Stimulated activated CD8-positive, alpha-beta memory T cell treated with anti-CD3 and anti-CD28 coated beads, Interleukin-2, amount 100 ng/mL, for 1 hour (primary cell): ENCODE measurements around the gene DNAJC13.

Experiments
- DNase-seq, 2 donors: peaks; one replicate each; pipeline ENCODE4 v3.0.0-alpha.2; 2020; ENCODE audit warnings: low read depth in 2 of 2

The DNAJC13 gene

GRCh38 chr3:132406587-132406986 lies 10.7 kb upstream of the DNAJC13 start:
- DNase-seq: no peak

GRCh38 chr3:132407025-132407424 lies 10.3 kb upstream of the DNAJC13 start:
- DNase-seq: no peak

- DNase-seq: no peak
Measured at GRCh38 chr3:132414841-132415240, 2.5 kb upstream of the DNAJC13 start.

- no peak for DNase-seq
Measured at GRCh38 chr3:132416161-132416560, 1.1 kb upstream of the DNAJC13 start.

- no peak for DNase-seq
Measured at GRCh38 chr3:132417695-132418411, 551 bp downstream of the DNAJC13 start.

GRCh38 chr3:132418916-132419315 lies 1.6 kb downstream of the DNAJC13 start:
- DNase-seq: no peak

- DNase-seq: no peak
Measured at GRCh38 chr3:132421832-132422231, 4.5 kb downstream of the DNAJC13 start.

GRCh38 chr3:132422531-132422930 lies 5.2 kb downstream of the DNAJC13 start:
- DNase-seq: no peak

GRCh38 chr3:132432639-132433038 lies 15.3 kb downstream of the DNAJC13 start:
- no peak for DNase-seq

- no peak for DNase-seq
Measured at GRCh38 chr3:132433121-132433520, 15.8 kb downstream of the DNAJC13 start.

GRCh38 chr3:132435224-132435910 lies 18.1 kb downstream of the DNAJC13 start:
- no peak for DNase-seq

- no peak for DNase-seq
Measured at GRCh38 chr3:132435911-132436425, 18.7 kb downstream of the DNAJC13 start.

GRCh38 chr3:132443421-132443820 lies 26.1 kb downstream of the DNAJC13 start:
- DNase-seq: no peak

GRCh38 chr3:132444383-132444782 lies 27.1 kb downstream of the DNAJC13 start:
- no peak for DNase-seq

GRCh38 chr3:132445817-132446216 lies 28.5 kb downstream of the DNAJC13 start:
- DNase-seq: no peak

- DNase-seq: no peak
Measured at GRCh38 chr3:132448216-132448961, 31.1 kb downstream of the DNAJC13 start.

- no peak for DNase-seq
Measured at GRCh38 chr3:132456136-132456535, 38.8 kb downstream of the DNAJC13 start.

- no peak for DNase-seq
Measured at GRCh38 chr3:132456571-132456970, 39.3 kb downstream of the DNAJC13 start.

- no peak for DNase-seq
Measured at GRCh38 chr3:132457286-132457685, 40.0 kb downstream of the DNAJC13 start.

- no peak for DNase-seq
Measured at GRCh38 chr3:132459551-132459950, 42.2 kb downstream of the DNAJC13 start.

GRCh38 chr3:132461544-132461943 lies 44.2 kb downstream of the DNAJC13 start:
- DNase-seq: no peak

- no peak for DNase-seq
Measured at GRCh38 chr3:132464066-132464465, 46.8 kb downstream of the DNAJC13 start.
